ENCODE data around the gene BCHE.

GRCh38 chr3:165852711-165853110 is 15.5 kb upstream of the BCHE start:
- TF ChIP-seq, protein P1, sequence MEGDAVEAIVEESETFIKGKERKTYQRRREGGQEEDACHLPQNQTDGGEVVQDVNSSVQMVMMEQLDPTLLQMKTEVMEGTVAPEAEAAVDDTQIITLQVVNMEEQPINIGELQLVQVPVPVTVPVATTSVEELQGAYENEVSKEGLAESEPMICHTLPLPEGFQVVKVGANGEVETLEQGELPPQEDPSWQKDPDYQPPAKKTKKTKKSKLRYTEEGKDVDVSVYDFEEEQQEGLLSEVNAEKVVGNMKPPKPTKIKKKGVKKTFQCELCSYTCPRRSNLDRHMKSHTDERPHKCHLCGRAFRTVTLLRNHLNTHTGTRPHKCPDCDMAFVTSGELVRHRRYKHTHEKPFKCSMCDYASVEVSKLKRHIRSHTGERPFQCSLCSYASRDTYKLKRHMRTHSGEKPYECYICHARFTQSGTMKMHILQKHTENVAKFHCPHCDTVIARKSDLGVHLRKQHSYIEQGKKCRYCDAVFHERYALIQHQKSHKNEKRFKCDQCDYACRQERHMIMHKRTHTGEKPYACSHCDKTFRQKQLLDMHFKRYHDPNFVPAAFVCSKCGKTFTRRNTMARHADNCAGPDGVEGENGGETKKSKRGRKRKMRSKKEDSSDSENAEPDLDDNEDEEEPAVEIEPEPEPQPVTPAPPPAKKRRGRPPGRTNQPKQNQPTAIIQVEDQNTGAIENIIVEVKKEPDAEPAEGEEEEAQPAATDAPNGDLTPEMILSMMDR (IDR thresholded peaks at IDR 0.05), result no peak
- no peak for TF ChIP-seq POLR2AphosphoS5 (IDR thresholded peaks at IDR 0.05)
